Trophoblast cell (in vitro differentiated cells and primary cell): Measurements from ENCODE around the gene FAN1.
"Not testable (repeated sequence)": the region's sequence is repeated elsewhere in the genome, so short reads cannot be mapped to it uniquely, and the experiment has no call there.

Experiments used
- DNase-seq, 2 donors: peaks; one replicate each; pipeline ENCODE4 v3.0.0-alpha.2; 2016
- H2AFZ ChIP-seq: 2 replicates; pipeline ENCODE4 v1.6.1; 2013; ENCODE audit warnings: low read length, moderate library complexity, mild to moderate bottlenecking; ENCODE audit not compliant: insufficient read depth, poor library complexity
- H2AK5ac ChIP-seq: 2 replicates; pipeline ENCODE4 v1.6.1; 2013; ENCODE audit warnings: mild to moderate bottlenecking, low read length
- H2BK120ac ChIP-seq: 2 replicates; pipeline ENCODE4 v1.6.1; 2013; ENCODE audit warnings: low read length, mild to moderate bottlenecking, moderate library complexity; ENCODE audit not compliant: insufficient read depth, poor library complexity
- H2BK12ac ChIP-seq: 2 replicates; pipeline ENCODE4 v1.6.1; 2013; ENCODE audit warnings: mild to moderate bottlenecking, low read length, moderate library complexity
- H2BK5ac ChIP-seq: 2 replicates; pipeline ENCODE4 v1.6.1; 2013; ENCODE audit warnings: low read length, low read depth, moderate library complexity, mild to moderate bottlenecking; ENCODE audit not compliant: poor library complexity
- H3K14ac ChIP-seq: 2 replicates; pipeline ENCODE4 v1.6.1; 2013; ENCODE audit warnings: mild to moderate bottlenecking, low read length
- H3K18ac ChIP-seq: 2 replicates; pipeline ENCODE4 v1.6.1; 2013; ENCODE audit warnings: mild to moderate bottlenecking, low read length
- H3K23ac ChIP-seq: 2 replicates; pipeline ENCODE4 v1.6.1; 2013; ENCODE audit warnings: low read length
- H3K27ac ChIP-seq: 2 replicates; pipeline ENCODE4 v1.5.1; 2013; ENCODE audit warnings: low read depth, mild to moderate bottlenecking, inconsistent platforms, low read length, moderate library complexity
- H3K27me3 ChIP-seq: 2 replicates; pipeline ENCODE4 v1.6.1; 2013; ENCODE audit warnings: inconsistent platforms, mild to moderate bottlenecking, low read length, moderate library complexity; ENCODE audit not compliant: insufficient read depth
- H3K36me3 ChIP-seq, 2 experiments: 1 replicate in 1 of 2; 2 replicates in 1 of 2; pipeline ENCODE4 v1.6.1; 2013; ENCODE audit warnings: low read length in 2 of 2, mild to moderate bottlenecking in 2 of 2, moderate library complexity in 1 of 2; ENCODE audit not compliant: insufficient read depth in 2 of 2, control insufficient read depth in 1 of 2
- H3K4ac ChIP-seq: 2 replicates; pipeline ENCODE4 v1.6.1; 2013; ENCODE audit warnings: low read depth, mild to moderate bottlenecking, low read length, moderate library complexity
- H3K4me1 ChIP-seq, 2 experiments: 1 replicate in 1 of 2; 2 replicates in 1 of 2; pipeline ENCODE4 v1.6.1; 2013; ENCODE audit warnings: low read length in 2 of 2, mild to moderate bottlenecking in 2 of 2, moderate library complexity in 1 of 2; ENCODE audit not compliant: insufficient read depth in 2 of 2, control insufficient read depth in 1 of 2
- H3K4me2 ChIP-seq: 2 replicates; pipeline ENCODE4 v1.6.1; 2013; ENCODE audit warnings: inconsistent platforms, mild to moderate bottlenecking, low read length, moderate library complexity
- H3K4me3 ChIP-seq: 2 replicates; pipeline ENCODE4 v1.5.1; 2013; ENCODE audit warnings: mild to moderate bottlenecking, low read depth, low read length, inconsistent platforms
- H3K79me1 ChIP-seq: one replicate; pipeline ENCODE4 v1.6.1; 2013; ENCODE audit warnings: low read length
- H3K79me2 ChIP-seq: 2 replicates; pipeline ENCODE4 v1.6.1; 2013; ENCODE audit warnings: low read length, mild to moderate bottlenecking; ENCODE audit not compliant: control insufficient read depth, insufficient read depth, poor library complexity
- H3K9ac ChIP-seq: 2 replicates; pipeline ENCODE4 v1.6.1; 2013; ENCODE audit warnings: mild to moderate bottlenecking, low read length
- H3K9me3 ChIP-seq: 2 replicates; pipeline ENCODE4 v1.6.1; 2013; ENCODE audit warnings: low read depth, mild to moderate bottlenecking, control low read depth, inconsistent platforms, low read length; ENCODE audit not compliant: insufficient read depth
- H4K12ac ChIP-seq: 2 replicates; pipeline ENCODE4 v1.6.1; 2013; ENCODE audit warnings: low read depth, mild to moderate bottlenecking, low read length, moderate library complexity
- H4K8ac ChIP-seq: 2 replicates; pipeline ENCODE4 v1.6.1; 2013; ENCODE audit warnings: low read depth, mild to moderate bottlenecking, low read length, moderate library complexity
- H4K91ac ChIP-seq: one replicate; pipeline ENCODE4 v1.6.1; 2013; ENCODE audit warnings: low read depth, mild to moderate bottlenecking, low read length, moderate library complexity
- WGBS: extraction: QIAGEN DNeasy Blood & Tissue Kit; methylation state at CpG from one replicate; pipeline ENCODE4 v1.1.7; 2013; ENCODE audit warnings: missing lambda C conversion rate; ENCODE audit not compliant: insufficient read length, insufficient coverage; ENCODE audit errors: extremely low coverage; 5-methylcytosine and 5-hydroxymethylcytosine counted together

The FAN1 gene

GRCh38 chr15:30883666-30884065 lies 20.0 kb upstream of the FAN1 start:
- not testable (repeated sequence) for H3K79me1 ChIP-seq

GRCh38 chr15:30885814-30886213 lies 17.9 kb upstream of the FAN1 start:
- WGBS = no CpG with 5 or more reads among the region's 1 CpG
- H3K14ac ChIP-seq = no peak overlapping the region
- H3K4me3 ChIP-seq = no peak overlapping the region
- H3K4ac ChIP-seq = no peak overlapping the region
- H2BK5ac ChIP-seq = no peak overlapping the region
- no peak overlapping the region for H4K91ac ChIP-seq
- peak in 1 of 2 donors; percentile 17 for DNase-seq
- no peaks in the 10 kb centered on the region for H3K79me2 ChIP-seq
- no peak overlapping the region for H2BK120ac ChIP-seq
- no peak overlapping the region for H2AK5ac ChIP-seq
- no peak overlapping the region for H4K8ac ChIP-seq
- no peak overlapping the region for H3K9ac ChIP-seq
- no peaks in the 10 kb centered on the region for H3K9me3 ChIP-seq
- no peaks in the 10 kb centered on the region for H3K27me3 ChIP-seq
- H3K79me1 ChIP-seq = no peaks in the 10 kb centered on the region
- H4K12ac ChIP-seq = no peak overlapping the region
- no peak overlapping the region for H2BK12ac ChIP-seq
- H2AFZ ChIP-seq = no peak overlapping the region
- no peaks in the 10 kb centered on the region for H3K4me1 ChIP-seq
- no peaks in the 10 kb centered on the region for H3K36me3 ChIP-seq
- no peak overlapping the region for H3K4me2 ChIP-seq
- H3K23ac ChIP-seq = no peak overlapping the region
- no peak overlapping the region for H3K27ac ChIP-seq
- H3K18ac ChIP-seq = no peak overlapping the region

More at GRCh38 chr15:30883666-30884065, 20.0 kb upstream of the FAN1 start:
- H3K4me3 ChIP-seq, H4K12ac ChIP-seq, H3K79me2 ChIP-seq, H3K23ac ChIP-seq, H3K9me3 ChIP-seq, DNase-seq, H4K8ac ChIP-seq, H2BK5ac ChIP-seq, H3K36me3 ChIP-seq, H2AK5ac ChIP-seq, H3K9ac ChIP-seq, H2BK120ac ChIP-seq, H3K4ac ChIP-seq, H3K4me2 ChIP-seq, H2BK12ac ChIP-seq, H3K27me3 ChIP-seq, H3K27ac ChIP-seq, H3K14ac ChIP-seq, H3K4me1 ChIP-seq, H2AFZ ChIP-seq, H4K91ac ChIP-seq, H3K18ac ChIP-seq: not testable (repeated sequence)
- WGBS = no CpG with 5 or more reads among the region's 17 CpGs

GRCh38 chr15:30889196-30889595 lies 14.5 kb upstream of the FAN1 start:
- no peaks in the 10 kb centered on the region for H3K27me3 ChIP-seq
- H4K8ac ChIP-seq = no peak overlapping the region
- H3K9me3 ChIP-seq = no peaks in the 10 kb centered on the region

GRCh38 chr15:30895461-30896210 lies 8.1 kb upstream of the FAN1 start:
- H2AK5ac ChIP-seq = no peak overlapping the region
- H3K4me2 ChIP-seq = no peak overlapping the region
- no peak overlapping the region for H2BK5ac ChIP-seq
- no peak overlapping the region for H2BK120ac ChIP-seq
- H3K18ac ChIP-seq = no peak overlapping the region
- H3K36me3 ChIP-seq = no peaks in the 10 kb centered on the region
- no peak overlapping the region for H3K9ac ChIP-seq
- H4K12ac ChIP-seq = no peak overlapping the region
- H4K91ac ChIP-seq = no peak overlapping the region
- H3K79me1 ChIP-seq = no peaks in the 10 kb centered on the region
- no peak overlapping the region for H2BK12ac ChIP-seq
- H3K14ac ChIP-seq = no peak overlapping the region
- no peaks in the 10 kb centered on the region for H3K79me2 ChIP-seq
- H2AFZ ChIP-seq = no peak overlapping the region
- H3K23ac ChIP-seq = no peak overlapping the region
- no CpG with 5 or more reads among the region's 33 CpGs for WGBS
- no peak overlapping the region for H3K27ac ChIP-seq
- no peak for DNase-seq
- no peak overlapping the region for H3K4me3 ChIP-seq
- no peak overlapping the region for H3K4ac ChIP-seq
- no peaks in the 10 kb centered on the region for H3K4me1 ChIP-seq
- H3K27me3 ChIP-seq = no peaks in the 10 kb centered on the region
- H3K9me3 ChIP-seq = no peaks in the 10 kb centered on the region
- no peak overlapping the region for H4K8ac ChIP-seq

More at GRCh38 chr15:30889196-30889595, 14.5 kb upstream of the FAN1 start:
- no peak overlapping the region for H2BK5ac ChIP-seq
- no peak overlapping the region for H3K23ac ChIP-seq
- H3K9ac ChIP-seq = peak overlapping the region; percentile 40
- H3K4me1 ChIP-seq = no peaks in the 10 kb centered on the region
- H3K18ac ChIP-seq = no peak overlapping the region
- no peaks in the 10 kb centered on the region for H3K36me3 ChIP-seq
- H3K4ac ChIP-seq = no peak overlapping the region
- no peak for DNase-seq
- H3K4me3 ChIP-seq = no peak overlapping the region
- H3K79me2 ChIP-seq = no peaks in the 10 kb centered on the region
- no peak overlapping the region for H2BK12ac ChIP-seq
- WGBS = no CpG with 5 or more reads among the region's 4 CpGs
- no peak overlapping the region for H2BK120ac ChIP-seq
- H4K12ac ChIP-seq = no peak overlapping the region
- no peak overlapping the region for H3K27ac ChIP-seq
- no peak overlapping the region for H2AK5ac ChIP-seq
- H2AFZ ChIP-seq = no peak overlapping the region
- no peaks in the 10 kb centered on the region for H3K79me1 ChIP-seq
- no peak overlapping the region for H4K91ac ChIP-seq
- no peak overlapping the region for H3K14ac ChIP-seq
- H3K4me2 ChIP-seq = no peak overlapping the region
